Caco-2 (cell line): ENCODE results near the gene TSHZ3. TPM values are rescaled to one million over a fixed set of nuclear protein-coding genes. Genes with fewer than 3 reads are reported as not detected.
A peak's percentile ranks its signal among the peaks of the same experiment; 100 is the strongest.

Source experiments
- BruUV-seq: library from RNA; stranded (reverse); fragments of 400-500 nt; replicated peaks from 2 replicates; lab custom pipeline; 2021; lab: Mats Ljungman, UMichigan
- CTCF ChIA-PET: fragments of 300-600 bp; sonication (Branson Sonifier 250); formaldehyde crosslinking; loops from one replicate; lab custom pipeline; 2022; ENCODE audit warnings: antibody characterized with exemption; lab: Charles Lee
- POLR2A ChIA-PET: fragments of 300-600 bp; sonication (Branson Sonifier 250); formaldehyde crosslinking; loops from one replicate; lab custom pipeline; 2022; ENCODE audit warnings: antibody characterized with exemption; lab: Charles Lee
- DNase-seq, 2 experiments: peaks; one replicate each; pipeline versions ENCODE4 v3.0.0 to v3.0.0-alpha.2; 2020 to 2022
- H3K27me3 ChIP-seq: replicated peaks from 2 replicates; pipeline ENCODE4 v1.6.0; 2011; ENCODE audit warnings: low read length; ENCODE audit not compliant: control insufficient read depth, insufficient read depth
- H3K36me3 ChIP-seq: 2 replicates; pipeline ENCODE4 v1.5.1; 2011; ENCODE audit warnings: low read length; ENCODE audit not compliant: control insufficient read depth, insufficient read depth
- H3K4me1 ChIP-seq: fragments of 250-450 bp; sonication (Bioruptor Pico); 2 replicates; pipeline ENCODE4 v1.5.1; 2020; ENCODE audit warnings: mild to moderate bottlenecking
- H3K4me3 ChIP-seq: 2 replicates; pipeline ENCODE4 v1.5.1; 2011; ENCODE audit warnings: low read depth, mild to moderate bottlenecking, control low read depth, low read length
- H3K9me3 ChIP-seq: fragments of 250-450 bp; sonication (Bioruptor Pico); 2 replicates; pipeline ENCODE4 v1.5.1; 2020; ENCODE audit warnings: mild to moderate bottlenecking, moderate library complexity
- H3K27ac Mint-ChIP-seq: one replicate; pipeline ENCODE4 v1.8.0; 2022; ENCODE audit warnings: mixed read lengths; ENCODE audit not compliant: unreplicated experiment
- H3K27me3 Mint-ChIP-seq: one replicate; pipeline ENCODE4 v1.8.0; 2022; ENCODE audit warnings: mixed read lengths; ENCODE audit not compliant: insufficient read depth, unreplicated experiment
- H3K36me3 Mint-ChIP-seq: one replicate; pipeline ENCODE4 v1.8.0; 2022; ENCODE audit warnings: mild to moderate bottlenecking, mixed read lengths; ENCODE audit not compliant: insufficient read depth, unreplicated experiment
- H3K4me1 Mint-ChIP-seq: one replicate; pipeline ENCODE4 v1.8.0; 2022; ENCODE audit warnings: low read depth, mixed read lengths; ENCODE audit not compliant: unreplicated experiment
- H3K4me3 Mint-ChIP-seq: one replicate; pipeline ENCODE4 v1.8.0; 2022; ENCODE audit warnings: mild to moderate bottlenecking, moderate library complexity, mixed read lengths; ENCODE audit not compliant: unreplicated experiment
- H3K9me3 Mint-ChIP-seq: one replicate; pipeline ENCODE4 v1.8.0; 2022; ENCODE audit warnings: mixed read lengths; ENCODE audit not compliant: unreplicated experiment
- intact Hi-C: fragments of 100-400 bp; cut with micrococcal nuclease; formaldehyde crosslinking; loops from one replicate; pipeline ENCODE4 v1.10.0; 2022; ENCODE audit not compliant: unreplicated experiment
- total RNA-seq: library from RNA; stranded (reverse); gene quantifications from 2 replicates; pipeline ENCODE4 v1.2.3, GENCODE V29; 2022
- TF ChIP-seq, protein P1 (sequence below), 2 experiments: fragments of 200-600 bp in 1 of 2; IDR thresholded peaks; 1 replicate in 1 of 2; 2 replicates in 1 of 2; pipeline versions ENCODE4 v1.5.1 to v1.8.0; 2011 to 2022; ENCODE audit warnings: antibody characterized with exemption in 1 of 2, control low read depth in 1 of 2, inconsistent platforms in 1 of 2, low read depth in 1 of 2, low read length in 1 of 2, mild to moderate bottlenecking in 1 of 2, moderate library complexity in 1 of 2; ENCODE audit not compliant: insufficient read depth in 1 of 2, severe bottlenecking in 1 of 2, unreplicated experiment in 1 of 2

TSHZ3 gene
- total RNA-seq, 1 experiment from 2014 or later, result not detected

DNA sequence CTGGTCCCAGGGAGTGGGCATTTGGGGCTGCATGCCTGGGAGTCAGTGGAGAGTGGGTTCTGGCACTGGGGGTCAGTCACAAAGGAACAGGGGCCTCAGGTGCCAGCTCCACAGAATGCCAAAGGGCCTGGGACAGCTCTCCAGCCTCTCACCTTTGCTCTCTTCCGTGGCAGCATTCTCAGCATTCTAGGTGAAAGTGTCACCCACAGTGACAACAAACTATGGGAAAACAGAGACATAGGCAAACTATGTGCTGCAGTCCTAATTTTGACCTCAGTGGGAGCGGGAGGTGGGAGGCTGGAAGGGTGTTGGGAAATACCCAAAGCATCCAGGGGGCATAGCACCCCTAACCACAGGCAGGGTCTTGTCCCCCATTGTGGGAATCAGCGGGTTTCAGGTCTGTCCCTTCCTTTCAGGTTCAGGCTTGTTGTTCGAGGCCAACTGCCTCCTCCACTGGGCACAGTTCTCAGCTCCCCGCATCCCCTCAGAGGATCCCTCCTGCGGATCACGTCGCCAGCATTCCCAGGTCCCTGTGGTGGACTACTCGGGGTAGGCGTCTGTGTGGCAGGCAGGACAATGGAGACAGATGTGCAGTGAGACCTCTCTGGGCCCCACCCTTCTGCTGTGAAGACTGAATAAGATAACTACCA, 52.4 kb downstream of the TSHZ3 start:
- Histone ChIP-seq H3K4me3 (no peak overlapping the region), H3K27me3 (no peaks in the 10 kb centered on the region; the same call in 1 of the 2 replicates), H3K9me3 (no peaks in the 10 kb centered on the region), H3K4me1 (no peaks in the 10 kb centered on the region), H3K36me3 (no peaks in the 10 kb centered on the region)
- H3K36me3 Mint-ChIP-seq, result no peaks in the 10 kb centered on the region
- ChIA-PET POLR2A (no interaction called here), CTCF (no interaction called here)
- BruUV-seq, result no TSS peak
- H3K4me3 Mint-ChIP-seq, result no peak overlapping the region
- TF ChIP-seq, protein P1, sequence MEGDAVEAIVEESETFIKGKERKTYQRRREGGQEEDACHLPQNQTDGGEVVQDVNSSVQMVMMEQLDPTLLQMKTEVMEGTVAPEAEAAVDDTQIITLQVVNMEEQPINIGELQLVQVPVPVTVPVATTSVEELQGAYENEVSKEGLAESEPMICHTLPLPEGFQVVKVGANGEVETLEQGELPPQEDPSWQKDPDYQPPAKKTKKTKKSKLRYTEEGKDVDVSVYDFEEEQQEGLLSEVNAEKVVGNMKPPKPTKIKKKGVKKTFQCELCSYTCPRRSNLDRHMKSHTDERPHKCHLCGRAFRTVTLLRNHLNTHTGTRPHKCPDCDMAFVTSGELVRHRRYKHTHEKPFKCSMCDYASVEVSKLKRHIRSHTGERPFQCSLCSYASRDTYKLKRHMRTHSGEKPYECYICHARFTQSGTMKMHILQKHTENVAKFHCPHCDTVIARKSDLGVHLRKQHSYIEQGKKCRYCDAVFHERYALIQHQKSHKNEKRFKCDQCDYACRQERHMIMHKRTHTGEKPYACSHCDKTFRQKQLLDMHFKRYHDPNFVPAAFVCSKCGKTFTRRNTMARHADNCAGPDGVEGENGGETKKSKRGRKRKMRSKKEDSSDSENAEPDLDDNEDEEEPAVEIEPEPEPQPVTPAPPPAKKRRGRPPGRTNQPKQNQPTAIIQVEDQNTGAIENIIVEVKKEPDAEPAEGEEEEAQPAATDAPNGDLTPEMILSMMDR (IDR thresholded peaks at IDR 0.05; ENCODE audit: insufficient read depth in 1 of 2, low read depth in 1 of 2, low read length in 1 of 2, severe bottlenecking in 1 of 2, unreplicated experiment in 1 of 2), result no peak
- peak in 1 of 2 experiments; percentile 11 for DNase-seq
- H3K9me3 Mint-ChIP-seq, result peaks cover 16% of the 10 kb centered on the region
- H3K4me1 Mint-ChIP-seq, result no peaks in the 10 kb centered on the region
- intact Hi-C loops, result no loop called here
- no peak overlapping the region for H3K27ac Mint-ChIP-seq
- peaks cover 3% of the 10 kb centered on the region for H3K27me3 Mint-ChIP-seq

DNA sequence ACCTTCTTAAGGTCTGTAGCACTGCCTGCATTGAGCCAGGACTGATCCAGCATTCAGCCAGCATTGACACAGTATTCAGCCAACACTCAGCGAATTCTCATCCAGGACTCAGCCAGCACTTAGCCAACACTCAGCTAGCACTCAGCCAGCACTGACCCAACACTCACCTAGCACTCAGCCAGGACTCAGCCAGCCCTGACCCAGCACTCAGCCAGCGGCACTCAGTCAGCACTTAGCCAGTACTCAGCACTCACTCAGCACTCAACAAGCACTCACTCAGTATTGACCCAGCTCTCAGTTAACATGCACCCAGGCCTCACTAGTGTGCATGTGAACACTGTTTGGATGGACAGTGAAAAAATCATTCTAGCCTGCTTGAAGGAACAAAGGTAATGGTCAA, 55.0 kb downstream of the TSHZ3 start:
- no peak for DNase-seq

DNA sequence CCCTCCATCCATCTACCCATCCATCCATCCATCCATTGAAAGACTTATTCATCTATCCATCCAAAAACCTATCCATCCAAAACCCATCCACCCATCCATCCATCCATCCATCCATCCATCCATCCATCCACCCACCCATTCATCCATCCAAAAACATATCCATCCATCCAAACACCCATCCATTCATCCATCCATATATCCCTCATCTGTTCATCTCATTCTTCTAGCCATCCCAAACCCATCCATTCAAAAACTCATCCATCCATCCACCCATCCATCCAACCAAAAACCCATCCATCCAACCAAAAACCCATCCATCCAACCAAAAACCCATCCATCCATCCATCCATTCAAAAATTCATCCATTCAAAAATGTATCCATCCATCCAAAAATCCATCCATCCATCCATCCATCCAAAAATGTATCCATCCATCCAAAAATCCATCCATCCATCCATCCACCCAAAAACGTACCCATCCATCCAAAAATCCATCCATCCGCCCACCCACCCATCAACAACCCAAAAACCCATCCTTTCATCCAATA, 56.5 kb downstream of the TSHZ3 start:
- DNase-seq, result no peak
- no peaks in the 10 kb centered on the region for H3K27me3 ChIP-seq
- Mint-ChIP-seq H3K36me3 (no peaks in the 10 kb centered on the region), H3K4me3 (no peak overlapping the region), H3K27me3 (no peaks in the 10 kb centered on the region), H3K4me1 (no peaks in the 10 kb centered on the region), H3K27ac (no peak overlapping the region), H3K9me3 (peaks cover 16% of the 10 kb centered on the region)
- H3K4me1 ChIP-seq, result no peaks in the 10 kb centered on the region
- H3K4me3 ChIP-seq, result no peak overlapping the region
- TF ChIP-seq, protein P1 (IDR thresholded peaks at IDR 0.05; ENCODE audit: insufficient read depth in 1 of 2, low read depth in 1 of 2, low read length in 1 of 2, severe bottlenecking in 1 of 2, unreplicated experiment in 1 of 2), result no peak
- intact Hi-C loops, result no loop called here
- ChIA-PET POLR2A (no interaction called here), CTCF (no interaction called here)
- H3K9me3 ChIP-seq, result no peaks in the 10 kb centered on the region
- no peaks in the 10 kb centered on the region for H3K36me3 ChIP-seq
- BruUV-seq, result no TSS peak

More for the DNA sequence above, 55.0 kb downstream of the TSHZ3 start:
- no TSS peak for BruUV-seq
- Mint-ChIP-seq H3K4me3 (no peak overlapping the region), H3K9me3 (peaks cover 16% of the 10 kb centered on the region), H3K4me1 (no peaks in the 10 kb centered on the region), H3K27me3 (peaks cover 3% of the 10 kb centered on the region), H3K36me3 (no peaks in the 10 kb centered on the region), H3K27ac (no peak overlapping the region)
- intact Hi-C loops, result no loop called here
- ChIA-PET CTCF (no interaction called here), POLR2A (no interaction called here)
- Histone ChIP-seq H3K4me3 (no peak overlapping the region), H3K36me3 (no peaks in the 10 kb centered on the region), H3K27me3 (no peaks in the 10 kb centered on the region), H3K4me1 (no peaks in the 10 kb centered on the region), H3K9me3 (no peaks in the 10 kb centered on the region)
- TF ChIP-seq, protein P1 (IDR thresholded peaks at IDR 0.05; ENCODE audit: insufficient read depth in 1 of 2, low read depth in 1 of 2, low read length in 1 of 2, severe bottlenecking in 1 of 2, unreplicated experiment in 1 of 2), result no peak
